Measurements from ENCODE around the gene CCL18.

Gene CCL18

GRCh38 chr17:36024106-36024869 lies 39.8 kb upstream of the CCL18 start:
- TF ChIP-seq, protein P1, sequence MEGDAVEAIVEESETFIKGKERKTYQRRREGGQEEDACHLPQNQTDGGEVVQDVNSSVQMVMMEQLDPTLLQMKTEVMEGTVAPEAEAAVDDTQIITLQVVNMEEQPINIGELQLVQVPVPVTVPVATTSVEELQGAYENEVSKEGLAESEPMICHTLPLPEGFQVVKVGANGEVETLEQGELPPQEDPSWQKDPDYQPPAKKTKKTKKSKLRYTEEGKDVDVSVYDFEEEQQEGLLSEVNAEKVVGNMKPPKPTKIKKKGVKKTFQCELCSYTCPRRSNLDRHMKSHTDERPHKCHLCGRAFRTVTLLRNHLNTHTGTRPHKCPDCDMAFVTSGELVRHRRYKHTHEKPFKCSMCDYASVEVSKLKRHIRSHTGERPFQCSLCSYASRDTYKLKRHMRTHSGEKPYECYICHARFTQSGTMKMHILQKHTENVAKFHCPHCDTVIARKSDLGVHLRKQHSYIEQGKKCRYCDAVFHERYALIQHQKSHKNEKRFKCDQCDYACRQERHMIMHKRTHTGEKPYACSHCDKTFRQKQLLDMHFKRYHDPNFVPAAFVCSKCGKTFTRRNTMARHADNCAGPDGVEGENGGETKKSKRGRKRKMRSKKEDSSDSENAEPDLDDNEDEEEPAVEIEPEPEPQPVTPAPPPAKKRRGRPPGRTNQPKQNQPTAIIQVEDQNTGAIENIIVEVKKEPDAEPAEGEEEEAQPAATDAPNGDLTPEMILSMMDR (IDR thresholded peaks at IDR 0.05): no peak
- H3K9me3 ChIP-seq: peaks cover 0 to 6% (median 0%) of the 10 kb centered on the region in 3 donors
- no peak overlapping the region for H3K27ac ChIP-seq
- no peaks in the 10 kb centered on the region for H3K4me1 ChIP-seq
- intact Hi-C loops (cut with DNase I; ENCODE audit: low total_unique reads): no loop called here
- H3K4me3 ChIP-seq: no peak overlapping the region
- peaks cover 0 to 3% of the 10 kb centered on the region in 2 donors for H3K27me3 ChIP-seq
- no peaks in the 10 kb centered on the region for H3K36me3 ChIP-seq
- no peak for DNase-seq

DNA sequence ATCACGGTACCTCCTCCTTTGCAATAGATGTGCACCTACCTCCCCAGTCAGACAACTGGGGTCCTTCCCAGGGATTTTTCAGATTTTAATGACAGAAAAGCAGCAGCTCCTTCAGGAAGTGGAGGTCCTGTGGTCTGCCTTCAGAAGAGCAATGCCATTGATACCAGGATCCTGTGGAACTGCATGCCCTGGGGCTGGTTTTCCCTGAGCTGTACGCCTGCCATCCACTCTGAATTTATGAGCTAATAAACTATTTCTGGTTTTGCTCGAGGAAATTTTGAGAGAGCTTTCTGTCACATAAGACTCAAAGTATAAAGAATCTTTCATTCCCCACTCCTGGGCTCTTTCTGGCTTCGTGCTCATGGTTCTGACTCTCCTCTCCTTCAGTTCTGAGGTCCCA lies 36.3 kb upstream of the CCL18 start:
- Histone ChIP-seq H3K4me3 (no peak overlapping the region), H3K9me3 (peaks cover 0 to 5% (median 0%) of the 10 kb centered on the region in 3 donors), H3K4me1 (no peaks in the 10 kb centered on the region), H3K27ac (no peak overlapping the region), H3K36me3 (no peaks in the 10 kb centered on the region), H3K27me3 (peaks cover 0 to 3% of the 10 kb centered on the region in 2 donors)
- DNase-seq: no peak
- TF ChIP-seq, protein P1 (IDR thresholded peaks at IDR 0.05): no peak
- intact Hi-C loops (cut with DNase I; ENCODE audit: low total_unique reads): no loop called here

- DNase-seq: no peak
- no peak overlapping the region for H3K4me3 ChIP-seq
- no peaks in the 10 kb centered on the region for H3K27me3 ChIP-seq
- H3K9me3 ChIP-seq: no peaks in the 10 kb centered on the region
- TF ChIP-seq, protein P1 (IDR thresholded peaks at IDR 0.05): no peak
- no peak overlapping the region for H3K27ac ChIP-seq
- intact Hi-C loops (cut with DNase I; ENCODE audit: low total_unique reads): no loop called here
- no peaks in the 10 kb centered on the region for H3K4me1 ChIP-seq
- H3K36me3 ChIP-seq: no peaks in the 10 kb centered on the region
Observed at GRCh38 chr17:36030956-36031355, 33.1 kb upstream of the CCL18 start.

- intact Hi-C loops (cut with DNase I; ENCODE audit: low total_unique reads): no loop called here
- Histone ChIP-seq H3K36me3 (no peaks in the 10 kb centered on the region), H3K4me3 (no peak overlapping the region), H3K27me3 (no peaks in the 10 kb centered on the region), H3K9me3 (no peaks in the 10 kb centered on the region), H3K27ac (no peak overlapping the region), H3K4me1 (no peaks in the 10 kb centered on the region)
- TF ChIP-seq, protein P1 (IDR thresholded peaks at IDR 0.05): no peak
- DNase-seq: no peak
Observed at GRCh38 chr17:36034127-36034526, 29.9 kb upstream of the CCL18 start.

DNA sequence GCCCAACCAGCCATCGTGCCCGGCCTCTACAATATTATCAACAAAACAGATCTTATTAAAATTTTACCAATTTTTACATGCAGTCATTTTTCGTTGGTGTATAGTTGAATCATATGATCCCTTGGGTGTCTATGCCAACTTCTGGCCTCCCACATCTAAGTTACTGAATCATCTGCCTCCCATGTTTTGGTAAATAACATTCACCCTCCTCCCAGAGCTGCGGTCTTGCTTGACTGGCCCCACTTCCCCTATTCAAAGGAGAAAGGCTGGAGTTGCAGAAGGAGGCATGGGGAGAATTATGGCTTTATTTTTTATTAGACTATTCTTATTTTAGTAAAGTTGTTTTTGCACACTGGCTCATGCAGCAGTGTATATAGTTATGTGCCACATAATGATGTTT lies 27.8 kb upstream of the CCL18 start:
- Histone ChIP-seq H3K9me3 (no peaks in the 10 kb centered on the region), H3K4me1 (no peaks in the 10 kb centered on the region), H3K27me3 (no peaks in the 10 kb centered on the region), H3K27ac (no peak overlapping the region), H3K36me3 (no peaks in the 10 kb centered on the region), H3K4me3 (no peak overlapping the region)
- DNase-seq: no peak
- intact Hi-C loops (cut with DNase I; ENCODE audit: low total_unique reads): no loop called here
- TF ChIP-seq, protein P1 (IDR thresholded peaks at IDR 0.05): no peak

Data from tibial artery (tissue), 4 donors.